Stimulated activated CD8-positive, alpha-beta memory T cell treated with anti-CD3 and anti-CD28 coated beads, Interleukin-7, amount 100 ng/mL, for 48 hours (primary cell): Measurements from ENCODE around the gene RBPJ.
"Not testable (repeated sequence)": the region's sequence is repeated elsewhere in the genome, so short reads cannot be mapped to it uniquely, and the experiment has no call there.

Source experiments
- DNase-seq, 2 donors: peaks; one replicate each; pipeline ENCODE4 v3.0.0-alpha.2; 2020; ENCODE audit warnings: low read depth in 1 of 2; ENCODE audit errors: extremely low read depth in 1 of 2

The RBPJ gene

DNA sequence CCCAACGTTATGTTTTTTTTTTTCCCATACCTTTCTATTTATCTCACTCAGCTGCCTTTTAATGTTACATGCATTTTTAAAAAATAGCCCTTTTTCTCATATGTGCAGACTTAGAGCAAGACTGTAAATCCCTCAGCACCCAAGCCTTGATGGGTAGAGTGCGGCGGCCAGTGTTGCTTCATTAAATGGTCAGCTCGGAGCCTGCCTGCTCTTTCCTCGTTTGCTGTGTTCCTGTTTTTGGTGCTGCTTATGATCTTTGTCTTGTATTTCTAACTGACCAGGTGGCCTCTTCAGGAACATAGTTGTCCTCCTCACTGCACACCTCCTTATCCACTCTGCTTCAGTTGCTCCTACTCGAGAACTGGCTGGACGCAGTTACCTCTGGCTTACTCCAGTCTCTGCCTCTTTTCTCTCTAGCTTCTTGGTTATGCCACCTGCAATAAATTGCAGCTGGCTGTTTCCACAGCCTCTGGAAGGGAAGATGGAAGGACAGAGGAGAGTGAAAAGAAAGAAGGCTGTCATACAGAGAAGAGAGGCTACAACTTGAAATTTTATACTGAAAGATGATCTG is 10.7 kb downstream of the RBPJ start:
- DNase-seq = no peak

DNA sequence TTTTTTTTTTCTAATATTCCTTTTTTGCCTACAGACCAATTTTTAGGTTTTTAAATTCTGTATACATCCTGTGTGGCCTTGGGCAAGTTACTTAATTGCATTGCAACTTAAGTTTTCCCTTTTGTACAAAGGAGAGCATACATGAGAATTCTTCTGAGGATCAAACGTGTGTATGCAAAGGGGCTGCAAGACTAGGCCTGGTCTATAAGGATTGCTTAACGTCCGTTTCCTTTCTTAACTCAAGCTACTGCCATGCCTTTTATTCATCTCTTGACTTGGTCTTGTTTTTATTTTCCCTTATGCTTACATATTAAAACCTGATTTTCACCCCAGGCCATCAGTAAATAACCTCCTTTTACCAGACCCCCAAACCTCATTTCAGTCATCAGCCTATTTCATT is 13.6 kb downstream of the RBPJ start:
- DNase-seq = no peak

DNA sequence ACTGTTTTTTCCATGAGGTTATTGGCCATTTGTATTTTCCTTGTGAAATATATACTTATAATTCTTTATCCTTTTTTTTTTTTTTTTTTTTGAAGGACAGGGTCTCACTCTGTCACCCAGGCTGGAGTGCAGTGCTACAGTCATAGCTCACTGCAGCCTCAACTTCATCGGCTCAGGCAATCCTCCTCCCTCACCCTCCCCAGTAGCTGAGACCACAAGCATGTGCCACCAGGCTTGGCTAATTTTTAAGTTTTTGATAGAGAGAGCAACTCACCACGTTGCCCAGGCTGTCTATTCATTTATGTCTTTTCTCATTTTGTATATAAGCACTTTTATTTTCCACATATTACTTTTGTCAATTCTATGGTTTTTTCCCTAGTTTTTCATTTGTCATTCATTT is 16.8 kb downstream of the RBPJ start:
- no peak for DNase-seq

DNA sequence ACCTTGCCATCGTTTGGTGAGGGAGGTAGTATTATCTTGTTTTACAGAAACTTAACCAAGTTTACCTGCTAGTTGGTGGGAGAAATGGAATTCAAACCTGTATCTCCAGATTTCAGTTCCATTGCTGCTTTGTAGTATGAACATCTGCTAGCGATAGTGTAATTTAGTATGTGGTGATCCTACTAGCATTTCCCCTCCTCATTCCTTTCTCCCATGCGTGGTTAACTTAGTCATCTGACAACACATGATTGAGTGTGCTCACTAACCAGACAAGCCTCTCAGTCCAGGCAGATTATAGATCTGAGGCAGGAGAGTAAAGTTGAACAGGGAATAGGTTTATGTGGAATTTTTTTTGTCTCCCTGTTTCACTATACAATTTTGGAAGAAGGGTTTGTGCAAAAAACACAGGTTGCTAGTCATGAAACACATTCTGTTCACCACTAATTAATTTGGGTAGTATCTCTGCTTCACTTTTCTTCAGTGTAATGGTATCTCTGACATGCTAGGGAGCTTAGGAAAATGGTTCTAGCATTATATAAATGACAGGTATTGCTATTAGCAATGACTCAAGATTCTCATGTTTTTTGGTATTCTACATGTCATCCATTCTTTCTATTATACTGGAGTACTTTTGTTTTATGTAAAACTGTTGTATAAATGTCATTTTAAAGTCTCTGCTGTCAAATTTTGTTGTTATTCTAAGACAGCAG is 21.7 kb downstream of the RBPJ start:
- DNase-seq = no peak

DNA sequence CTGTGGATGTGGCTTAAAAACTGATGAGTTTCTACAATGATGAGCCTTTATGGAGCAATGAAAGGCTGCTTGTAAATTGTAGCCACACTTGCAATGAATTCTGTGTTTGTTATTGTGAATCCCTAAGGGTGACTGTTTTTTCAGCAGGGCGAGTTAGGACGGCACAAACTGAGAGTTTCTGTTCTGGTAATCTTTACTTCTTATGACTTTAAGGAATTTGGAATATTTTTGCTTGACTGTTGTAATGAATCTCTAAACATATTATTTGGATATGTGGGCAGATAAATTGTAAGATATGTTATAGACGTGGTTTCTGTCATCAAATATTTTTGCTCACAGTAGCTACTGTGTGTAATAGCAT is 22.2 kb downstream of the RBPJ start:
- no peak for DNase-seq

DNA sequence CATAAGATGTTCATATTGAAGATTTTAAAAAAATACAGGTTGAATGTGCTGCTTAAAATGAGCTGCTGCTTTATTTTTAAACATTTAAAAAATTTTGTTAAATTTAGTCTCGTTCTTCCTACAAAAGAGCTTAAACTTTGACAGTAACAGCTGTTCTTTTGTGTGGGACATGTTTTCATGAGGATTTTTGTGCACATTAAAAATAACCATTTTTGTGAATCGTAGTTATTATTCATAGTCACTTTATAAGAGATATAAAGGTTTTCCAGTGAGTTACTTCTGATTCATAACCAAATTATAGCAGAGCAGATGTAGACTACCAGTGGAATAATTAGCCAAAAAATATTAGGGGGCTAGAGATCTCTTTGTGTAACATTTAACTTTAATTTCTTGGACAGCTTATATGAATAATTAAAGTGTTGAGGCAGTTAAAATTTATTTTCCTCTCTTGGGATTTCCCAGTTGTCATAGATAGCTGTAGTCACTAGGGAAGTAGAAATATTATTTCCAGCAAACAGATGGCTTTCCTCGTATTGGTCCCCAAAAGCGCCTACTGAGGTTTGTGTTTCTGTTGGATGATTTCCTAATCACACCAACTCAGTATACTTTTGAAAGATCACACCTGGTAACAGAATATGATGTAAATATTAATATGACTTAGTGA is 24.2 kb downstream of the RBPJ start:
- no peak for DNase-seq

DNA sequence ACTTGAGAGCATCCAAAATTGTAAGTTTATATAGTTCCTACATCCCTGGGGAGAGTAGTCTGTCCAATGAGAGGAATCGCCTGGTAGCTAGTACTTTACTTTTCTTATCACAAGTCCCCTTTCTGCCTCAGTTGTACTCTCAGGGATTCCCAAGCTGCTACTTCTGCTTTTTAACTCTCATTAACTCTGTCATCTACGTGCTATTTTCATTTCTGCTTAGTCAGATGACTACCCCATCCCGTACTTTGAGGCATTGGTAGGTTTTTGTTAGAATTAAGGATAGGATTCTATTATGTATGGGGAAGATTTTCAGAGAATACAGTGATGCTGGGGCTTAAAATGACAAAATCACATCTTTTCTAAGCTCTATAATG is 24.7 kb downstream of the RBPJ start:
- DNase-seq = no peak

DNA sequence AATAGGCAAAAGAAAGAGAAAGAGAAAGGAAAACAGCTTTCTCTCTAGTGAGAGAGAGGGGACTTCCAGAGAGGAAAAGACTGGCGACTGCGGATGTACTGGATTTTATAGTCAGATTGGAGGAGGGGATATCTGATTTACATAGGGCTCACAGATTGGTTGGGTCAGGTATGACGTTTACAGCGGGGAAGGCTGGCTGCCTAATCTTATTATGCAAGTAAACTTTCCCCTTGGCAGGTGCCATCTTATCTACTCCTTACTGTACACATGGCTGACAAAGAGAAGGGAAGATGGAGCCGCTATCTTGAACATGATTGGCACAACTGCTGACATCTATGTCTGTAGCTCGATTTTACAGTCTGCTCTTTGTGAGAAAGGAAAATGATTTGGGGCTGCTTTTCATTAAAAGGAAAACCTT is 25.4 kb downstream of the RBPJ start:
- no peak for DNase-seq

DNA sequence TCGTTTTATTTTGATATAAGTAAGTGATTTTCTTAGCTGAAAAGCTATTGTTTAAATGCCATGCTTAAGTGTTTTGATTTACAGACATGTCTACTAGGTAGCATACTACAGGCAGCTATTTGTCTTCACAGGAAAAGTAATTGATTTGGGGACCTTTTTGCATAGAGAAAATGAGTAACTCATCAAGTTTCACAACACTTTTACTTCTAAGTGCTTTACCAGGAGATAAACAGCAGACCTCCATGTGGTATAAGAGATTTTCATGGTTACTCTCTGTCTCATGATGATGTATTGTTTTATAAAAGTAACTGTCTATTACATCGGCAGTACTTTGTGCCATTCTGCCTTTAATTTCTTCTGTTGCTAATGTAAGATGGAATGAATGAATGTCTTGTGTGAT is 28.7 kb downstream of the RBPJ start:
- no peak for DNase-seq

DNA sequence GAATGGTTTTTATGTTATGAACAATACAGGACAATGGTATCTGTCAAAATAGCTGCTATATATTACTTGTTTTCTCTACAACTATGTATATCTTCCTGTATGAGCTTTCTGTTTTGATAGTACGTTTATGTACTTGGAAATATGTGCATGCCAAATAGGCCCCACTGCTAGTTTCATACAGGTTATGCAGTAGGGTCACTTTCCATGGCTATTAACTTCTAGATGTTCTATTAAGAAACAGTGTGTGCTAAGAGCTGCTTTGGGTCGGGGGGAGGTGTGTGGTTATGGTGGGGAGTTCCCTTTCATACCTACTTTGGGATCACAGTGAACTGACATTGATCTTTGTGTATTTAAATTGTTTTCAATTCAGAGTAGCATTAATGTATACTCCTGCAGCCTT is 30.9 kb downstream of the RBPJ start:
- no peak for DNase-seq

DNA sequence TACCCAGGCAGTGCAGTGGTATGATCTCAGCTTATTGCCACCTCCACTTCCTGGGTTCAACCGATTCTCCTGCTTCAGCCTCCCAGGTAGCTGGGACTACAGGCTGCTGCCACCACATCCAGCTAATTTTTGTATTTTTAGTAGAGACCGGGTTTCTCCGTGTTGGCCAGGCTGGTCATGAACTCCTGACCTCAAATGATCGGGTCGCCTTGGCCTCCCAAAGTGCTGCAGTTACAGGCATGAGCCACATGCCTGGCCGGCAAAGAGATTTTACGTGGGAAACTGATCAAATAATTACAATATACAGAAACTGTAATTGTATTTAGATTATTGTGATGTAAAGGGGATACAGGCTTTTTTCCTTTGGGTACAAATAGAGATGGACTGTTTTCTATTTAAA is 33.7 kb downstream of the RBPJ start:
- no peak for DNase-seq

DNA sequence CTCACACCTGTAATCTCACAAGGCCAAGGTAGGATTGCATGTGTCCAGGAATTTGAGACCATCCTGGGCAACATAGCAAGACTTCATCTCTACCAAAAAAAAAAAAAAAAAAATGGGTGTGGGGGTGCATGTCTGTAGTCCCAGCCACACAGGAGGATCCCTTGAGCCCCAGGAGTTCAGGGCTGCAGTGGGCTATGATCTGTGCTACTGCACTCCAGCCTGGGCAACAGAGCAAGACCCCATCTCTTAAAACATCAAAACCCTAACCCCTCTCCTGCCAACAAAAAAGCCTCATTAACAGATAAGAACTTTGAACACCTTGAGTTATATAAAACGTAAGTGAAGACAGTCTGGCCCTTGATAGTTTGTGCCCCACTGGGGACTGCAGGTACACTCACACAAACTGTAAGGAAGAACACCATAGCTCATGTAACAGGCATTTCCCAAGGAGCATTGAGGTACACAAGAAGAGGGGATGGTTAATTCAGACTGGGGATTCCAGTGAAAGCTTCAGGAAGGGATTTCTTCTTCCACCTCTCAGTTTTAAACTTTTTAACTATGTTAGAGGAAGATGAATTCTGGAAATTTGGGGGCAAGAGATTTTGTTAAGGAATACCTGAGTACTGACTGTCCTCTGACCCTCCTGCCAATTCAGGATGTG is 34.7 kb downstream of the RBPJ start:
- DNase-seq = no peak

DNA sequence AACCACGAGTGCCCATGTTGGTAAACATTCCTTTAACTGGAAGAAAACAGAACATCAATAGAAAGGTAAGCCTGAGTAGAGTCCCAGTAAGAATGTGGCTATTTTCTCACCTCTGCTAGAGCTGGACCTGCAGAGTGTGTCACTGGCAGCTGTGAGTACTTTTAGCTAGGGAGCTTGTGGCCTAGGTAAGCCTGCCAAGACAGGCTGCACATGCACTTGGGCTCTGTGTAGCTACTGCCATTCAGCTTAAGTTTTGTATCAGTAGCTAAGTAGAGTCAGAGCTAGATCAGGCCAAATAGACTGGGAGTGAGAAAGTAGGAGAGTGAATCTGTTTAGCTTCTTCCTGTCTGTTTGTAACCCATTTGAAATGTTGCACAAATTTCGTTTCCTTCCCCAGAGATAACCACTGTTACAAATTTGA is 35.3 kb downstream of the RBPJ start:
- DNase-seq = no peak

DNA sequence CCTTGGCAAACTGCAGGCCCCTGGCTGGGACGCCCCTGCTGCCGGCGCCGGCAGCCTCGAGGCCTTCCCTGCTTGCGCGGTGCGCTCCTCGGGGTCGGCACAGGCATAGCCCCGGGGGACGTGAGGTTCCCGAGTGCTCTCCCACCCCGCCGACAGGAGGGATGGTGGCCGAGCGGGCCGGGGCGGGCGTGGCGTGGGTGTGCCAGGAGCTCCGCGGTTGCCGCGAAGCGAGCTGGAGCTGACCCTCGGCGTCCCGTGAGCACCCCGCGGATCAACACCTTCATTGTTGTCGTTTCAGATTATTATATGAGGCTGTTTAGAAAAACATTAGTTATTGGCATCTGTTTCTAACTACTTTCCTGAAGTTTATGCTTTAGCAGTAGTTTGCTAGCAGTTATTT is 38.7 kb downstream of the RBPJ start:
- not testable (repeated sequence) for DNase-seq

DNA sequence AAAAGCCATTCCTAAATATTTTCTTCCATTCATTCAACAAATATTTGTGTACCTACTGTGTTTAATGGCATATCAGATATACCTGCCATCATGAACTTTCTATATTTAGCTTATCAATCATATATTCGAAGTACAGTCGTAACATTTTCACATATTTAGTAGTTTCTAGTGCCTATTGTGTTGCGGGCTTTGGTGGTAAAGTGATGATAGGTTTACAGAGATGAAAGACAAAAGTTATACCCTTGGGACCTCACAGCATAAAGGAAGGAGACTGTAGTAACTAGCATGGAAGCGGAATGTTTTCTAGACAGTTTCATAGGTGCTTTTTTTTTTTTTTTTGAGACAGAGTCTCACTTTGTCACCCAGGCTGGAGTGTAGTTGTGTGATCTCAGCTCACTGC is 39.5 kb downstream of the RBPJ start:
- no peak for DNase-seq

DNA sequence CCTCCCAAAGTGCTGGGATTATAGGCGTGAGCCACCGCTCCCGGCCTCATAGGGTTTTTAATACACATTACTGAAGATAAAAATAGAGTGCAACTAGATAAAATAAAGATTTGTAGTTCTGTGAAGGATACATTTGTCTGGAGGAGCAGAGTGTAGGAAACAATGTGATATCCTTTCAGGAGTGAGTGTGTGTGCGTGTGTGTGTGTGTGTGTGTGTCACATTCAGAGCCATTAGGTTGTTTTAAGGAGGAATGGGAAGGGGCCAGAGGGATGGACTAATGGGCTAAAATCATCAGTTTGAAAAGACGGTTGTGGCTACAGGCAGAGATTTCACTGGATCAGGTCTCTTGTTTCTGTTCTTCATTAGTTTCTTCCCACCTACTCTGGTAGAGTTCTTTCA is 40.0 kb downstream of the RBPJ start:
- no peak for DNase-seq

DNA sequence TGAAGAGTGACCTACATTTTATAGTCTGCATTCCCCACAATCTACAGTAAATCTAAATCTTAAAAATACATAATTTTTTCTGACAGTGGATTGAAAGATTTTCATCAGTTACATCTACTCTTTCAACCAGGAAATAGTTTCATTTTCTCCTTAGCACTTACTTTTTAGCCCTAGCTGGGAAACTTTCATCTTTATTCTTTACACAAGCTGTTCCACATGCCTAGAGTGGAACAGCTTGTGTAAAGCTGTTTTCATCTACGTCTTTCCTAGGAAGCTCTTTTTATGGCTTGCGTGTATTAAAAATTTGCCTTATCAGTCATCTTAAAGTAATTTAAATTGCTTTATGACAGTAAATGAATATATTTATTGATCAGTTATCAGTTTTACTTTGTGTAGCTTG is 40.5 kb downstream of the RBPJ start:
- no peak for DNase-seq

DNA sequence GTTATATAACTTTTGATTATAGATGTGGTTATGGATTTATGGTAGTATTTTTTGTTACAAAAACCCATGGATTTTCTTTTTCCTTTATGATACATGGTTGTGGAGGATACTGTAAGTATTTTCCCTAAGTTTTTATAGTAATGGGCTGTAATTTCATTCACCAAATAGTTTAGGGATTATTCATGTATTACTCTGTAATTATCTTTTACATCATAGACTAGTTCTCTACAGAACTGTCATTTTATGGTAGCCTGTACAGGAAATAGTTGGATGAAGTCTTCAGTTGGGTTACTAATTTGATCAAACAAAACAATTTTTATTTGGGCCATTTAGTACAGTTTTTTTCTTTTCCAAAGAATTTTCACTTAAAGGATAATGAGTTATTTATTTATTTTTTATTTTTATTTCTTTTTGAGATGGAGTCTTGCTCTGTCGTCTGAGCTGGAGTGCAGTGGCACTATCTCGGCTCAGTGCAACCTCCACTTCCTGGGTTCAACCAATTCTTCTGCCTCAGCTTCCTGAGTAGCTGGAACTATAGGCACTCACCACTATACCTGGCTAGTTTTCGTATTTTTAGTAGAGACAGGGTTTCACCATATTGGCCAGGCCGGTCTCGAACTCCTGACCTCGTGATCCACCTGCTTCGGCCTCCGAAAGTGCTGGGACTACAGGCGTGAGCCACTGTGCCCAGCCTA is 42.1 kb downstream of the RBPJ start:
- no peak for DNase-seq

DNA sequence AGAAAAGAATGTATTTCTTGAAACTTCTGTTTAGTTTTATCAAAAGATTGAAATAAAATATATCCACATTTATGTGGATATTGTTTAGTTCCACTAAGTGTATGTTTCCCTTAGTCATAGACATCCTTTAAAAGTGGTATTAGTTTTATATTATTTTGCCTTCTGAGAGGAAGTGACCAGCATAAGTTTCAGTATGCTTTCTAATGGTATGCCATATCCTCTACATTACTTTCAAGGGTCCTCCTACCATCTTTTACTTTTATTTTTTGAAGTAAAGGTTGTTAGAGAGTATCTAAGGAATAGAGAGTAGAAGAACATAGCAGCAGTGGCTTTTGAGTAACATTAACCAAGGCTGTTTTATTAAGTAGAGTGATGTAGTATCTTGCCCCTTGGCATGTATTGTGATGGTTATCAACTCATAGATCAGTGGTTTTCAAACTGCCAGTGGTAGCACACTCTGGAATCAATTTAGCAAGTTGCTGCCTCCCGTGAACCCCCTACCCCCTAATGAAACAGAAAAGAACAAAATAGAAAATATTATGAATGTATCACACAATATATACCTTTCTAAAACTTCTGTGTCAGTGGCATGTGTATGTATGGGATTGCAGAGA is 44.8 kb downstream of the RBPJ start:
- DNase-seq = no peak

DNA sequence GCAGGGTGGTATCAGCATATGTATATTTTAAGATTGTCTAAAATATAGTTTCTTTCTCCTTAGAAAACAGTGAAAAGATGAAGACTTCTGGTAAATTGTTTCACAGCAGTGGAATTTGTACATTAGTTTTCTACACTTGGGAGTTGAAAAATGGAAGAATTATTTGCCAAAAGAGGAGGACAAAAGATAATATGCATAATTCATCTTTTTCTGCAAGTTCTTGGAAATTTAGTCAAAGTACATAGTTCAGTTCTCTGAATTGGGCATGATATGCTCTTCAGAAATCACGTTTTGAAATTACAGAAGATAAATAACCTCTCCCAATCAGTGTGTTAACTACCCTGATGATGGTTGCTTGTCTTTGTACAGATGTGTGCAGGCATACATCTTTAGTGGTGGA is 47.0 kb downstream of the RBPJ start:
- DNase-seq = no peak

DNA sequence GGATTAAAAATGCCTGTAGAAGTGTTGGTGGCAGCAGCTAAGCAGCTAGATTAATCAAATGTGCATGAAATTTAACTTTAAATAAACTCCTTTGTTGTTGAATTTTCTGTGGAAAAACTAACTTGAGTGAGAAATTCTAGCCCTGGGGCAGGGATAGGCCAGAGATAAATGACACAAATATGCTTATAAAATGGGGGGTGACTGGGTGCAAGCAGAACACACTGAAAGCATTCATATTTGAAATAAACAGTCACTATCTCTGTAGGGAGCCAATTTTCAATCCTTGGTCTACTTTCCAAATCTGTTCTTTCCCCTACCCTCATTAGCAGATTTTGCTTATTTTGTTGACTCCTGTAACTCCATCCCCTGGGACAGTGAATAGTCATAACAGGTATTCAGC is 47.9 kb downstream of the RBPJ start:
- DNase-seq = no peak
